NOMO-1 (cell line): Measurements from ENCODE around the gene GPC1.

Experiments used
- DNase-seq, 2 experiments: peaks; one replicate each; lab custom pipeline; 2025; ENCODE audit not compliant: unreplicated experiment in 2 of 2; lab: John Stamatoyannopoulos, UW

The GPC1 gene

DNA sequence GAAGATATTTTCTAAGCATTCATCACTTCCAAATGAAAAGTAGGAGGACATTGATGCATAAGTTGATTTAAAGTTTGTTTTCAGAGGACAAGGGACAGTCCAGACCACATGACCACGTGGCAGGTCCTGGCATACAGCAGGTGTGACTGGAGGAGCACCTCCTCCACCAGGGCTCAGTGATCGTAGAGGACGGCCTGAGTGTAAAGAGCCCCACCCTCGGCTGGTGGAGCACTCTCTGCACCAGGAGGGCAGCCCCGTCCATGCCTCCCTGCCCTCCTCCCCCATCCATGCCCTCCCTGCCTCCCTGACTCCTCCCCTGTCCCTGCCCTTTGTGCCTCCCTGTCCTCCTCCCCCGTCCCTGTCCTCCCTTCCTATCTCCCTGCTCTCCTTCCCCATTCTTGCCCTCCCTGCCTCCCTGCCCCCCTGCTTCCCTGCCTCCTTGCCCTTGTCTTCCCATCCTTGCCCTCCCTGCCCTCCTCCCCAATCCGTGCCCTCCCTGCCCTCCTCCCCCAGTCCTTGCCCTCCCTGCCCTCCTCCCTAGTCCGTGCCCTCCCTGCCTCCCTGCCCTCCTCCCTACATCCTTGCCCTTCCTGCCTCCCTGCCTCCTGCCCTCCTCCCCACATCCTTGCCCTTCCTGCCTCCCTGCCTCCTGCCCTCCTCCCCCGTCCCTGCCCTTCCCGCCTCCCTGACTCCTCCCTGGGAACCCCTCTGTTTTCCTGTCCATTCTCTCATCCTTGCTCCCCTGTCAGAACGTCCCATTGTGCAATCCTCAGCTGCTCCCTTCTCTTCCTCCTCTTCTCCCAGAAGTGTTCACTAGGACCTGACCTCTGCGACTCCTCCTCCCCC, 74.4 kb downstream of the GPC1 start:
- DNase-seq = no peak

DNA sequence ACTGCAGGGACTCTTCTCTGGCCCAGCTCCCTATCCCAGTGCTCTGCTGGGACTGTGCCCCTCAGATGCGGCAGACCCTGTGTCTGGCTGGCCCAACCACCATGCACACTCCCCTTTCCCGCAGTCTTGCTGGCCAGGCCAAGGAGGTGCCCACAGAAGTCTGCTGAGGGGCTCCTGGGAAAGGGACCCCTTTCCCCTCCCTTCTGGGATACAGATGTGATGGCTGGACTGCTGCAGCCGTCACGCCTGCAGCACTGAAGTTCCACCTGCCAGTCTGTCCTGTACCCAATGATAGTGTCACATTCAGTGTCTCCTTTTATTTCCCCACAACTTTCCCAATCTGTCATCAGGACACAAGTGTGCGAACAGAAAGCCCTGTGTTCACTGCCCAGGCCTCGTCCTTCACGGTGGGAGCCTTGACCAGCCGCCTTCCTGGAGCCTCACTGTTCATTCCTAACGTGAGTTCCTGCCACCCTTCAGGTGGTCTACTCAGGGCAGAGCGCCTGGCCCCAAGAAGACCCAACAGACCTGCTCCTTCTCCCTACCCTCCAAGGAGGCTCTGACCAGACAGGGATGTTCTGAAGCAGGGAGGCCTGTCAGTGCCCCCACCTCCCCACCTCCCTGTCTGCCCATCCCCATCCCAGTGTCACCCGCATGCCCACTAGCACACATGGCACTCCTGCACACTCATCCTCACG, 75.2 kb downstream of the GPC1 start:
- DNase-seq = no peak

DNA sequence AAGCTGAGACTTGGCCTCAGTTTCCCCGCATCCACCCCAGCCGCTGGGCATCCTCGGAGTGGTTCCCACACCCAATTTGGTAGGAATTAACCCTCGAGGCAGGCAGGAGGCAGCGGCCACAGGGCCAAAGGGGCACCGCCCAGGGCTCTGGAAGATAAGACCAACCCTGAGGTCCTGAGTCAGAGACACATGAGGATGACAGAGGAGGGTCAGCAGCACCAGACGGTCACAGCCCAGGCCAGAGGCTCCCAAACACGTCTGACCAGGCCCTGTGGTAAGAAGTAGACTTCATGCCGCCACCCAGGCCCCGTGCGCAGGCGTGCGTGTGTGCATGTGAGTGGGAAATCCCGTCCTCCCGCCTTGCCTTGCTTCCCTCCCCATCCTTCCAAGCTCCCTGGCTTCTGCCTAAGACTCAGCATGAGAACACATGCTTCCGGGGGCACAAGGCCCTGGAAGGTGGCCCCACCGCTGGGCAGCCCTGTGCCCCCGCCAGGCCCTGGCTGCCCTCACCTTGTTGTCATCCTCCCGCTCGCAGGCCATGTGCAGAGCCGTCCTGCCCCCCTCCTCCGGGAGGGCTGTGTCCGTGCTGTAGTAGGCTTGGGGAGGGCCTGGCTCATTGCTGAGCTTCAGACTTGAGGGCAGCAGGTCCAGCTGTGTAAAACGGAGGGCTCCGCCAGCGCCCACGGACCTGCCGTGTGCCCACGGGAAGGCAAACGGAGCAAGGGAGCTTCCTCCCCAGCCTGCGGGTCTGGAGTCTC, 76.1 kb downstream of the GPC1 start:
- DNase-seq = no peak

DNA sequence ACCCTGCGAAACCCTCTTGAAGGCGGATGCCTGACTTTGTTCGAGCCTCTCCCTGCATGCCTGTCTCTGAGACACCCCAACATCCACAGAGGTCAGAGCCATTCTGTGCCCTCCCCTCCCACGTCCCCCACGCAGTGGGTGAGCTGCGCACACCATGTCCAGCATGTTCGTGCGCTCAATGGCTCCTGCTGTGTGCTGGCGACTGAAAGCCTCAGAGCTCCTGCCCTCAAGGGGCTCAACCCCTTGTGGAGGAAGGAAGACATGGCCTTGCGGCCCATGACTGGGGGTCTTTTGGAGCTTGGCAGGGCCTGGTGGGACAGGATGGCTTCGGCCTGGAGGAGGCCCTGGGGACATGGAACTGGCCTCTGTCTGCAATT, 76.6 kb downstream of the GPC1 start:
- no peak for DNase-seq

DNA sequence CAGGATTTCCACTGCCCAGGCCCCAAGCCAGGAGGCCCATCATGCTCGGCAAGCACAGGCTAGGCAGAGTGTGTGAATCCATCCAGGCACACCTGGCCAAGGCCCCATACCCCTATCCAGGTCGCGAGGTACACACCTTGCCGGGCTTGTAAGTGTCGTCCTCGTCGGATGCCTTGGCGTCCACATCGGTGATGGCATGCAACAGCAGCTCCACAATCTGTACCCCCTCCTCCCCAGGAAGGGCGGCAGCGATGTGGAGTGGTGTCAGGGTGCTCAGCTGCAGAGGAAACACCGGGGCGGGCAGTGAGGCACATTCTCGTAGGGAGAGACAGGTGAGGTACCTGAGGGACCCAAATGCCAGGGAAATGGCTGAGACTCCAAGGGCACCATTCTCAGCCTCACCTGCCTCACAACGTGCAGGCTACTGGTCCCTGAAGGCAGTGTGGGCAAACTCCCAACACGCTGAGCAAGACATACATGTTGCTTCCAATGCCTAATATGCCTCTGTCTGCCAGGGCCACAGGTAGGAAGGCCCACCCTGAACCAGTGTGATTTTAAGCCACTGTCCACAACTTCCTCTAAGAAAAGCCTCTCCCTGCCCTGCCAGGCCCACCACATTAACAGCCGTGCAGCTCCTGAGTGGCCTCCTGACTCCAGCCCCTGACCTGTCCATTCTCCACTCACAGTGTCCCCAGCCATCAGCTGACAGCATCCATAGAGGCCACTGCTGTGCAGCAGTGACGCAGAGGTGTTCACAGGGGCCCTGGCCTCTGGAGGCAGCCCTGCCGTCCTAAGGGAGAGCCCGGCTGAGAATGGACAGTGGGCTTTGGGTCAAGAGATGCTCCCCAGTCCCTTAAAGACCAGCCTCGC, 77.4 kb downstream of the GPC1 start:
- no peak for DNase-seq

DNA sequence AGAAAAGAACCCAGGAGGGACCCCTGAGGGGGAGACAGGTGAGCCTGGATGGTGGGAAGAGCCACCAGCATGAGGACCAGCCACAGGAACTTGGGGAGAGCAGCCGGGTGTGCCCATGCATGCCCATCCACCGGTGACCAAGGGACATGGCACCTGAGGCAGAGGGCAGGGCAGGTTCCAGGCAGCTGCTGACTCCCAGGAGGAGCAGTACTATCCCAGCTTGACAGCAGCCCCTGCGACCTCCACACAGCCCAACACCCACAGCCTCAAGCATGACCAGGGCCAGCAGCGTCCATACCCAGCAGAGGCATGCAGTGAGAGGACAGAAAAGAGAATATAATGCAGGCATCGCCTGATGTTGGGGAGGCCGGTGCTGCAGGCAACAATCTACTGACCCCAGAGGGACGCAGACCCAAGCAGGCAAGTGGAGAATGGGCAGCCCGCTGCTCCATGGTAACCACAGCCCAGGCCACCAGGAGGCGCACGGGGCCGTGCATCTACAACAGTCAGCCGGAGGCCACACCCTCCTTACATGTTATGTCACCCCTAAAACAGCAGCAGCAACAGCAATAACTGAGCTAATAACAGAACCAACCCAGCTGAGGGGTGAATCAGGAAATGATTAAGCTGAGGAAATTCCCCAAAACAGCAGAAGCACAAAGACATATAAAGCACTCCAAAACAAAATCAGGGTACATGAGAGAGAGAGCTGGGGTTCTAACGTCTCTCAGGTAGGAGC, 78.3 kb downstream of the GPC1 start:
- DNase-seq = peak; percentile 77

GRCh38 chr2:240514631-240515030, 79.2 kb downstream of the GPC1 start:
- no peak for DNase-seq

GRCh38 chr2:240517342-240517741, 81.9 kb downstream of the GPC1 start:
- no peak for DNase-seq
